Omental fat pad (tissue), 4 donors: ENCODE results near the gene CD24. TPM values are rescaled to one million over a fixed set of nuclear protein-coding genes. Genes with fewer than 3 reads are reported as not detected.

Source experiments
- ATAC-seq: fragments of 150-250 bp; one replicate; pipeline ENCODE4 v1.9.1; 2016; ENCODE audit warnings: mild to moderate bottlenecking, moderate library complexity; ENCODE audit not compliant: low FRiP score
- DNase-seq: peaks from one replicate; pipeline ENCODE4 v3.0.0-alpha.2; 2019; ENCODE audit warnings: low spot score
- CTCF ChIP-seq, 3 donors: fragments of 450-650 bp; IDR thresholded peaks; one replicate each; pipeline ENCODE4 v1.5.1; 2016 to 2017; ENCODE audit warnings: antibody characterized with exemption in 3 of 3, mild to moderate bottlenecking in 3 of 3, moderate library complexity in 2 of 3
- total RNA-seq, 4 donors: library from RNA; depleted of rRNA; stranded (reverse); fragments of >200 nt; gene quantifications; one replicate each; pipeline ENCODE4 v1.1.0, GENCODE V29; 2016

Gene CD24
- total RNA-seq, 4 donors from 2014 or later: 0.37 to 12.9 (median 0.73) TPM

DNA sequence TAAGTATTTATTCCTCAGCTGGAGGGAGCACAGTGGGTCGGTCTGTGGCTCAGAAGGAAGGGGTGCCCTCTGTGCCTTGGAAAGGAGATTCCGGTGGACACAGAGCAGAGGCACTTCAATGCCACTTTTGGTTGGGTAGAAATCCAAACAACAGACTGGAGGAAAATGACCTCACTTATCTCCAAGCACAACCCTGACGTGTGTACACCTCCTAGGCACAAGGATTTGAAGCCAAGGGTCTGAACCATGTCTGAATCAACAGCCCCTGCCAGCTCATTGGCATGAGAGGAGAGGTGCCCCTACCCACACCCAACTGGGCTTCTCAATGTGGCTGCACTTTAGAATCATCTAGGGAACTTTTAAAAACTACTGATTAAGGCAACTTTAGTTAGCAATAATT lies 13.4 kb downstream of the CD24 start:
- no peak for DNase-seq
- no peak for ATAC-seq
- no peak for TF ChIP-seq CTCF (IDR thresholded peaks at IDR 0.05)

DNA sequence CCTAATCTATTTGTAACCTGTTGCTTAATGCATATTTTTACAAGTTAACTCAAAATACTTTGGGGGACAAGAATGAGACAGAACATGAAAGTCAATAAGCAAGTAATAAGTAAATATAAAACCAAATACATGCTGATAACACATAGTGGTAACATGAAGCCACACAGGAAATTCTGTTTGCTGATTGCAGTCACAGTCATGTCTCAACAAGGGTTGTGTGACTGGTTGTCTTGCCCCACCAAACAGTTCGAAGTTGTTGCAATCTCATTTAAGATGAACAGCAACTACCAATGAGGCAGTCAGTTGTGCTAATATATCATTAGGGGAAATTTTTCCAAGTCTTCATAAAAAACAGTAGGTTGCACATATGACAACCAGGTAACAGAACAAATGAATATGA lies 14.5 kb downstream of the CD24 start:
- ATAC-seq (no peak), DNase-seq (no peak)
- TF ChIP-seq CTCF (IDR thresholded peaks at IDR 0.05): no peak

- TF ChIP-seq CTCF (IDR thresholded peaks at IDR 0.05): no peak
- DNase-seq: no peak
- no peak for ATAC-seq
Measured at GRCh38 chr6:106939848-106940247, 34.7 kb downstream of the CD24 start.

- DNase-seq (no peak), ATAC-seq (no peak)
- no peak for TF ChIP-seq CTCF (IDR thresholded peaks at IDR 0.05)
Measured at GRCh38 chr6:106939208-106939607, 35.3 kb downstream of the CD24 start.

DNA sequence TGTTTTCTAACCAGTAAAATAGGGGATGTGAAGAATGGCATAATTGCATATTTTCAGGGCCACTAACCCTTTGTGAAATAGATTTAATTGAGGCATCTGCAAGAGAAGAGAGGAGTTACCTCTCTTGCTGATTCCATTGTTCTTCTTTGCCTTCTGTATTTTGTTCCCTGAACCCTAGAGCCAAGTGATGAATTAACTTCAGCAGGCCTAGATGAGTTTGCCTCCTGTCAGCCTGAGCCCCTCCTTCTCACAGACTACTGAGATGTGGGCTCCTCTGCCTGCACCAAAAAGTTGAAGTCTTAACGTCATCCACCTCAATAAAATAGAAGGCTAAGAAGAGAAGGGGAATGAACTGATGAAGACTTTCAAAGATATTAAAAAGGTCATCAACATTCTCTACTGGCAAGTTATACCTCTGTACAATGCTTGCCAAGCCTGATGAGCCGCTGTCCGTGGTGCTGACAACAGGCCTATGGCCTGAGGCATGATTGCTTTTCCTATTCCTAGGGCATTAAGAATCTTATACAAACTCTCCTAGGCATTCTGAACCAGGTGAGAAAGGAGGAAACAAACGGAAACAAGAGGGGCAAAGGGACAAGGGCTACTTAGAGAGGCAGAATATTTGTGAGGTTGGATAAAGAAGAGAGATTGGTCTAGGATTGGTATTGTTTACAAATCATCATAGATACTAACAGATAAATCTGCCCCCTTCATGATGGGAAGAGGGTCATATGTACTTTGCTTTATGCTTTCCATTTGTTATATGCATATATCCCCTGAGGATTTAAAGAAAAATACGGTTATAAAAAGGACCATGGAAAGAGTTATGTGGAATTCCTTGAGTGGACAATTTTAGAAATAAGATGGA lies 46.8 kb downstream of the CD24 start:
- no peak for TF ChIP-seq CTCF (IDR thresholded peaks at IDR 0.05)
- no peak for ATAC-seq
- DNase-seq: no peak

DNA sequence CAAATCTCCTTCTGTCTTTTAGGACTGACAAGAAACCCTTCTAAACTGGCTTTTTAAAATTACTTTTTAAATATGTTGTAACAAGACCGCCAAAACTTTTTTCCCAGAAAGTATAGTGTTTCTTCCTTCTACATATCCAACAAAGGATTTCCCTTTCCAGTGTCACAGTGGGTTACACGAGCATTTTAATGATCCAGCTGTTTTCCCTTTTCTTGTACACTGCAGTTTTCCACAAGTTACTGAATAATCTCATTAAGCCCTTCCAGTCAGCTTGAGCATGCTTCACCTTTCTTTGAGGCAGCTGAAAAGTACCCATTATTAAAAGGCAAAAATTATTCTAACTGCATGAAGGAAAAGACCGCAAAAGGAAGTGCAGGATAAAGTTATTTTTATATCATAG lies 48.6 kb downstream of the CD24 start:
- no peak for TF ChIP-seq CTCF (IDR thresholded peaks at IDR 0.05)
- no peak for DNase-seq
- no peak for ATAC-seq
